Glutamatergic neuron (in vitro differentiated cells): ENCODE measurements around the gene SSBP4. TPM values are rescaled to one million over a fixed set of nuclear protein-coding genes. Genes with fewer than 3 reads are reported as not detected.

Source experiments
- DNase-seq: peaks from one replicate; pipeline ENCODE4 v3.0.0; 2022
- H3K27ac Mint-ChIP-seq: one replicate; pipeline ENCODE4 v1.8.0; 2020; ENCODE audit warnings: mild to moderate bottlenecking, mixed read lengths, inconsistent platforms; ENCODE audit not compliant: unreplicated experiment
- H3K27me3 Mint-ChIP-seq: one replicate; pipeline ENCODE4 v1.8.0; 2020; ENCODE audit warnings: mild to moderate bottlenecking, moderate library complexity, mixed read lengths, inconsistent platforms; ENCODE audit not compliant: unreplicated experiment
- H3K36me3 Mint-ChIP-seq: one replicate; pipeline ENCODE4 v1.8.0; 2020; ENCODE audit warnings: mild to moderate bottlenecking, mixed read lengths, inconsistent platforms; ENCODE audit not compliant: unreplicated experiment
- H3K4me1 Mint-ChIP-seq: one replicate; pipeline ENCODE4 v1.8.0; 2020; ENCODE audit warnings: mild to moderate bottlenecking, low read depth, mixed read lengths, inconsistent platforms; ENCODE audit not compliant: unreplicated experiment
- H3K4me3 Mint-ChIP-seq: one replicate; pipeline ENCODE4 v1.8.0; 2020; ENCODE audit warnings: mild to moderate bottlenecking, mixed read lengths, inconsistent platforms; ENCODE audit not compliant: unreplicated experiment
- H3K9me3 Mint-ChIP-seq: one replicate; pipeline ENCODE4 v1.8.0; 2020; ENCODE audit warnings: mild to moderate bottlenecking, moderate library complexity, mixed read lengths, inconsistent platforms; ENCODE audit not compliant: unreplicated experiment
- CTCF ChIP-seq: fragments of 200-600 bp; sonication (generic); IDR thresholded peaks from one replicate; pipeline ENCODE4 v1.5.0; 2021; ENCODE audit not compliant: partially characterized antibody, unreplicated experiment
- total RNA-seq: library from RNA; stranded (reverse); fragmentation: NEBNext Ultra II Directional; extraction: Animal tissue kit (Norgen Biotek cat#: 25700); gene quantifications from one replicate; pipeline ENCODE4 v1.2.1, GENCODE V29; 2021; ENCODE audit not compliant: unreplicated experiment

Gene SSBP4
- total RNA-seq, 1 donor from 2014 or later, result 177 TPM

- peaks cover 16% of the 10 kb centered on the region for H3K4me1 Mint-ChIP-seq
- peaks cover 7% of the 10 kb centered on the region for H3K9me3 Mint-ChIP-seq
- H3K36me3 Mint-ChIP-seq, result peaks cover 5% of the 10 kb centered on the region
- no peak for TF ChIP-seq CTCF
- no peak for DNase-seq
- H3K27me3 Mint-ChIP-seq, result peaks cover 12% of the 10 kb centered on the region
- H3K27ac Mint-ChIP-seq, result peak overlapping the region; percentile 33
- H3K4me3 Mint-ChIP-seq, result no peak overlapping the region
Measured at GRCh38 chr19:18439910-18440237, 20.7 kb downstream of the SSBP4 start.

GRCh38 chr19:18440415-18440877 is 21.2 kb downstream of the SSBP4 start:
- Mint-ChIP-seq H3K9me3 (peaks cover 7% of the 10 kb centered on the region), H3K27me3 (peaks cover 14% of the 10 kb centered on the region), H3K4me3 (no peak overlapping the region), H3K4me1 (peaks cover 18% of the 10 kb centered on the region), H3K27ac (no peak overlapping the region), H3K36me3 (peaks cover 5% of the 10 kb centered on the region)
- peak; percentile 38 for DNase-seq
- no peak for TF ChIP-seq CTCF

- Mint-ChIP-seq H3K9me3 (peaks cover 7% of the 10 kb centered on the region), H3K4me3 (no peak overlapping the region), H3K4me1 (peaks cover 18% of the 10 kb centered on the region), H3K27ac (no peak overlapping the region), H3K27me3 (peaks cover 12% of the 10 kb centered on the region), H3K36me3 (peaks cover 5% of the 10 kb centered on the region)
- DNase-seq, result peak; percentile 16
- no peak for TF ChIP-seq CTCF
Measured at GRCh38 chr19:18440936-18441803, 22.0 kb downstream of the SSBP4 start.

GRCh38 chr19:18441804-18442788 is 22.9 kb downstream of the SSBP4 start:
- Mint-ChIP-seq H3K4me1 (peaks cover 20% of the 10 kb centered on the region), H3K27ac (peak overlapping the region; percentile 67), H3K36me3 (peaks cover 5% of the 10 kb centered on the region), H3K27me3 (peaks cover 10% of the 10 kb centered on the region), H3K4me3 (peak overlapping the region; percentile 65), H3K9me3 (peaks cover 5% of the 10 kb centered on the region)
- no peak for TF ChIP-seq CTCF
- no peak for DNase-seq
